Measurements from ENCODE around the gene EYA2.

GRCh38 chr20:47093320-47093966, 198.8 kb downstream of the EYA2 start:
- TF ChIP-seq CTCF (conservative IDR thresholded peaks at IDR 0.05; ENCODE audit: low read depth, low read length) (no peak), EZH2 (IDR thresholded peaks at IDR 0.05; ENCODE audit: low read length, unreplicated experiment) (no peak)
